ENCODE data around the gene KHDRBS2.

DNA sequence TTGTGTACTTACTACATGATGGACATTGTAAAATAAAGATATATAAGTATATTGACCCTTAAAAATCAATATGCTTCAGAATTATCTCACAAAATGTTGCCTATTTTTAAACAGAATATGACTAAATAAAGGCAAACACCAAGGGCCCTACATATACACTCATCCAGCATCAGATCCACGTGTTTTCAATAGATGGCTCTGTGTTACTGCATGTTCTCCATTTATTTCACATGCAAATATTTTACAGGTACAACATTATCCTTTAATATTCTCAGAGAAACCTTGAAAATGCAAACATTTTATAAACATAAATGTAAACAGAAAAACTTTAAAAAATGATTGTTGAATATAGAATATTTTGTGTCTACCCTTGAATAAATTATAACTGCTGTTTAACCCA, 2.9 kb upstream of the KHDRBS2 start:
- TF ChIP-seq, protein P1, sequence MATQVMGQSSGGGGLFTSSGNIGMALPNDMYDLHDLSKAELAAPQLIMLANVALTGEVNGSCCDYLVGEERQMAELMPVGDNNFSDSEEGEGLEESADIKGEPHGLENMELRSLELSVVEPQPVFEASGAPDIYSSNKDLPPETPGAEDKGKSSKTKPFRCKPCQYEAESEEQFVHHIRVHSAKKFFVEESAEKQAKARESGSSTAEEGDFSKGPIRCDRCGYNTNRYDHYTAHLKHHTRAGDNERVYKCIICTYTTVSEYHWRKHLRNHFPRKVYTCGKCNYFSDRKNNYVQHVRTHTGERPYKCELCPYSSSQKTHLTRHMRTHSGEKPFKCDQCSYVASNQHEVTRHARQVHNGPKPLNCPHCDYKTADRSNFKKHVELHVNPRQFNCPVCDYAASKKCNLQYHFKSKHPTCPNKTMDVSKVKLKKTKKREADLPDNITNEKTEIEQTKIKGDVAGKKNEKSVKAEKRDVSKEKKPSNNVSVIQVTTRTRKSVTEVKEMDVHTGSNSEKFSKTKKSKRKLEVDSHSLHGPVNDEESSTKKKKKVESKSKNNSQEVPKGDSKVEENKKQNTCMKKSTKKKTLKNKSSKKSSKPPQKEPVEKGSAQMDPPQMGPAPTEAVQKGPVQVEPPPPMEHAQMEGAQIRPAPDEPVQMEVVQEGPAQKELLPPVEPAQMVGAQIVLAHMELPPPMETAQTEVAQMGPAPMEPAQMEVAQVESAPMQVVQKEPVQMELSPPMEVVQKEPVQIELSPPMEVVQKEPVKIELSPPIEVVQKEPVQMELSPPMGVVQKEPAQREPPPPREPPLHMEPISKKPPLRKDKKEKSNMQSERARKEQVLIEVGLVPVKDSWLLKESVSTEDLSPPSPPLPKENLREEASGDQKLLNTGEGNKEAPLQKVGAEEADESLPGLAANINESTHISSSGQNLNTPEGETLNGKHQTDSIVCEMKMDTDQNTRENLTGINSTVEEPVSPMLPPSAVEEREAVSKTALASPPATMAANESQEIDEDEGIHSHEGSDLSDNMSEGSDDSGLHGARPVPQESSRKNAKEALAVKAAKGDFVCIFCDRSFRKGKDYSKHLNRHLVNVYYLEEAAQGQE (IDR thresholded peaks at IDR 0.05; ENCODE audit: unreplicated experiment): no peak
- TF ChIP-seq, protein P2, sequence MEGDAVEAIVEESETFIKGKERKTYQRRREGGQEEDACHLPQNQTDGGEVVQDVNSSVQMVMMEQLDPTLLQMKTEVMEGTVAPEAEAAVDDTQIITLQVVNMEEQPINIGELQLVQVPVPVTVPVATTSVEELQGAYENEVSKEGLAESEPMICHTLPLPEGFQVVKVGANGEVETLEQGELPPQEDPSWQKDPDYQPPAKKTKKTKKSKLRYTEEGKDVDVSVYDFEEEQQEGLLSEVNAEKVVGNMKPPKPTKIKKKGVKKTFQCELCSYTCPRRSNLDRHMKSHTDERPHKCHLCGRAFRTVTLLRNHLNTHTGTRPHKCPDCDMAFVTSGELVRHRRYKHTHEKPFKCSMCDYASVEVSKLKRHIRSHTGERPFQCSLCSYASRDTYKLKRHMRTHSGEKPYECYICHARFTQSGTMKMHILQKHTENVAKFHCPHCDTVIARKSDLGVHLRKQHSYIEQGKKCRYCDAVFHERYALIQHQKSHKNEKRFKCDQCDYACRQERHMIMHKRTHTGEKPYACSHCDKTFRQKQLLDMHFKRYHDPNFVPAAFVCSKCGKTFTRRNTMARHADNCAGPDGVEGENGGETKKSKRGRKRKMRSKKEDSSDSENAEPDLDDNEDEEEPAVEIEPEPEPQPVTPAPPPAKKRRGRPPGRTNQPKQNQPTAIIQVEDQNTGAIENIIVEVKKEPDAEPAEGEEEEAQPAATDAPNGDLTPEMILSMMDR (conservative IDR thresholded peaks at IDR 0.05; ENCODE audit: low read depth in 2 of 2): no peak
- TF ChIP-seq JUNB (IDR thresholded peaks at IDR 0.05; ENCODE audit: unreplicated experiment): no peak
- no peak for TF ChIP-seq CREB1 (CRISPR knock-in tag; IDR thresholded peaks at IDR 0.05; ENCODE audit: low read depth)
- TF ChIP-seq POLR2AphosphoS5 (IDR thresholded peaks at IDR 0.05; ENCODE audit: low read depth): no peak
- no peak for TF ChIP-seq EZH2 (IDR thresholded peaks at IDR 0.05; ENCODE audit: low read depth, unreplicated experiment)
- TF ChIP-seq, protein P3, sequence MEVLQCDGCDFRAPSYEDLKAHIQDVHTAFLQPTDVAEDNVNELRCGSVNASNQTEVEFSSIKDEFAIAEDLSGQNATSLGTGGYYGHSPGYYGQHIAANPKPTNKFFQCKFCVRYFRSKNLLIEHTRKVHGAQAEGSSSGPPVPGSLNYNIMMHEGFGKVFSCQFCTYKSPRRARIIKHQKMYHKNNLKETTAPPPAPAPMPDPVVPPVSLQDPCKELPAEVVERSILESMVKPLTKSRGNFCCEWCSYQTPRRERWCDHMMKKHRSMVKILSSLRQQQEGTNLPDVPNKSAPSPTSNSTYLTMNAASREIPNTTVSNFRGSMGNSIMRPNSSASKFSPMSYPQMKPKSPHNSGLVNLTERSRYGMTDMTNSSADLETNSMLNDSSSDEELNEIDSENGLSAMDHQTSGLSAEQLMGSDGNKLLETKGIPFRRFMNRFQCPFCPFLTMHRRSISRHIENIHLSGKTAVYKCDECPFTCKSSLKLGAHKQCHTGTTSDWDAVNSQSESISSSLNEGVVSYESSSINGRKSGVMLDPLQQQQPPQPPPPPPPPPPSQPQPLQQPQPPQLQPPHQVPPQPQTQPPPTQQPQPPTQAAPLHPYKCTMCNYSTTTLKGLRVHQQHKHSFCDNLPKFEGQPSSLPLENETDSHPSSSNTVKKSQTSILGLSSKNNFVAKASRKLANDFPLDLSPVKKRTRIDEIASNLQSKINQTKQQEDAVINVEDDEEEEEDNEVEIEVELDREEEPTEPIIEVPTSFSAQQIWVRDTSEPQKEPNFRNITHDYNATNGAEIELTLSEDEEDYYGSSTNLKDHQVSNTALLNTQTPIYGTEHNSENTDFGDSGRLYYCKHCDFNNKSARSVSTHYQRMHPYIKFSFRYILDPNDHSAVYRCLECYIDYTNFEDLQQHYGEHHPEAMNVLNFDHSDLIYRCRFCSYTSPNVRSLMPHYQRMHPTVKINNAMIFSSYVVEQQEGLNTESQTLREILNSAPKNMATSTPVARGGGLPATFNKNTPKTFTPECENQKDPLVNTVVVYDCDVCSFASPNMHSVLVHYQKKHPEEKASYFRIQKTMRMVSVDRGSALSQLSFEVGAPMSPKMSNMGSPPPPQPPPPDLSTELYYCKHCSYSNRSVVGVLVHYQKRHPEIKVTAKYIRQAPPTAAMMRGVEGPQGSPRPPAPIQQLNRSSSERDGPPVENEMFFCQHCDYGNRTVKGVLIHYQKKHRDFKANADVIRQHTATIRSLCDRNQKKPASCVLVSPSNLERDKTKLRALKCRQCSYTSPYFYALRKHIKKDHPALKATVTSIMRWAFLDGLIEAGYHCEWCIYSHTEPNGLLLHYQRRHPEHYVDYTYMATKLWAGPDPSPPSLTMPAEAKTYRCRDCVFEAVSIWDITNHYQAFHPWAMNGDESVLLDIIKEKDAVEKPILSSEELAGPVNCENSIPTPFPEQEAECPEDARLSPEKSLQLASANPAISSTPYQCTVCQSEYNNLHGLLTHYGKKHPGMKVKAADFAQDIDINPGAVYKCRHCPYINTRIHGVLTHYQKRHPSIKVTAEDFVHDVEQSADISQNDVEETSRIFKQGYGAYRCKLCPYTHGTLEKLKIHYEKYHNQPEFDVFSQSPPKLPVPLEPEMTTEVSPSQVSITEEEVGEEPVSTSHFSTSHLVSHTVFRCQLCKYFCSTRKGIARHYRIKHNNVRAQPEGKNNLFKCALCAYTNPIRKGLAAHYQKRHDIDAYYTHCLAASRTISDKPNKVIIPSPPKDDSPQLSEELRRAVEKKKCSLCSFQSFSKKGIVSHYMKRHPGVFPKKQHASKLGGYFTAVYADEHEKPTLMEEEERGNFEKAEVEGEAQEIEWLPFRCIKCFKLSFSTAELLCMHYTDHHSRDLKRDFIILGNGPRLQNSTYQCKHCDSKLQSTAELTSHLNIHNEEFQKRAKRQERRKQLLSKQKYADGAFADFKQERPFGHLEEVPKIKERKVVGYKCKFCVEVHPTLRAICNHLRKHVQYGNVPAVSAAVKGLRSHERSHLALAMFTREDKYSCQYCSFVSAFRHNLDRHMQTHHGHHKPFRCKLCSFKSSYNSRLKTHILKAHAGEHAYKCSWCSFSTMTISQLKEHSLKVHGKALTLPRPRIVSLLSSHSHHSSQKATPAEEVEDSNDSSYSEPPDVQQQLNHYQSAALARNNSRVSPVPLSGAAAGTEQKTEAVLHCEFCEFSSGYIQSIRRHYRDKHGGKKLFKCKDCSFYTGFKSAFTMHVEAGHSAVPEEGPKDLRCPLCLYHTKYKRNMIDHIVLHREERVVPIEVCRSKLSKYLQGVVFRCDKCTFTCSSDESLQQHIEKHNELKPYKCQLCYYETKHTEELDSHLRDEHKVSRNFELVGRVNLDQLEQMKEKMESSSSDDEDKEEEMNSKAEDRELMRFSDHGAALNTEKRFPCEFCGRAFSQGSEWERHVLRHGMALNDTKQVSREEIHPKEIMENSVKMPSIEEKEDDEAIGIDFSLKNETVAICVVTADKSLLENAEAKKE (CRISPR knock-in tag; IDR thresholded peaks at IDR 0.05): no peak

All from GM23338 (cell line).